IgD-negative memory B cell (primary cell): Measurements from ENCODE around the gene SLC46A3. TPM values are rescaled to one million over a fixed set of nuclear protein-coding genes. Genes with fewer than 3 reads are reported as not detected.
"Not testable (repeated sequence)": the region's sequence is repeated elsewhere in the genome, so short reads cannot be mapped to it uniquely, and the experiment has no call there.

Experiments used
- H3K27ac Mint-ChIP-seq, 3 donors: one replicate each; pipeline ENCODE4 v1.8.0; 2020 to 2022; ENCODE audit warnings: mild to moderate bottlenecking in 3 of 3, mixed read lengths in 3 of 3, moderate library complexity in 1 of 3
- H3K27me3 Mint-ChIP-seq: one replicate; pipeline ENCODE4 v1.8.0; 2021; ENCODE audit warnings: mixed read lengths
- H3K36me3 Mint-ChIP-seq: one replicate; pipeline ENCODE4 v1.8.0; 2020; ENCODE audit warnings: mild to moderate bottlenecking, mixed read lengths
- H3K4me1 Mint-ChIP-seq, 3 donors: one replicate each; pipeline ENCODE4 v1.8.0; 2020 to 2022; ENCODE audit warnings: mixed read lengths in 3 of 3, mild to moderate bottlenecking in 1 of 3
- H3K4me3 Mint-ChIP-seq, 4 donors: one replicate each; pipeline ENCODE4 v1.8.0; 2020 to 2022; ENCODE audit warnings: mild to moderate bottlenecking in 4 of 4, mixed read lengths in 4 of 4, moderate library complexity in 3 of 4
- H3K9me3 Mint-ChIP-seq, 3 donors: one replicate each; pipeline ENCODE4 v1.8.0; 2020 to 2021; ENCODE audit warnings: mixed read lengths in 3 of 3, mild to moderate bottlenecking in 1 of 3
- polyA plus RNA-seq: library from polyadenylated mRNA; unstranded; fragments of 300-500 nt; fragmentation: Illumina TruSeq; gene quantifications from one replicate; pipeline ENCODE4 v1.2.3, GENCODE V29; 2021

The SLC46A3 gene
- polyA plus RNA-seq, 1 donor from 2014 or later = 18.0 TPM

GRCh38 chr13:28743499-28744083 lies 24.8 kb upstream of the SLC46A3 start:
- Mint-ChIP-seq H3K4me3 (no peak overlapping the region), H3K9me3 (no peaks in the 10 kb centered on the region), H3K27ac (no peak overlapping the region), H3K27me3 (peaks cover 2% of the 10 kb centered on the region), H3K4me1 (peaks cover 0 to 4% (median 2%) of the 10 kb centered on the region in 3 donors), H3K36me3 (no peaks in the 10 kb centered on the region)

- Mint-ChIP-seq H3K27me3 (peaks cover 2% of the 10 kb centered on the region), H3K4me1 (peaks cover 0 to 4% (median 2%) of the 10 kb centered on the region in 3 donors), H3K9me3 (no peaks in the 10 kb centered on the region), H3K4me3 (no peak overlapping the region), H3K27ac (no peak overlapping the region), H3K36me3 (no peaks in the 10 kb centered on the region)
Observed at GRCh38 chr13:28743020-28743419, 24.2 kb upstream of the SLC46A3 start.

- not testable (repeated sequence) for H3K27ac Mint-ChIP-seq, H3K27me3 Mint-ChIP-seq, H3K9me3 Mint-ChIP-seq, H3K4me1 Mint-ChIP-seq, H3K4me3 Mint-ChIP-seq, H3K36me3 Mint-ChIP-seq
Observed at GRCh38 chr13:28742445-28742844, 23.7 kb upstream of the SLC46A3 start.

- Mint-ChIP-seq H3K27me3 (peaks cover 1% of the 10 kb centered on the region), H3K27ac (no peak overlapping the region), H3K4me1 (peaks cover 0 to 4% (median 2%) of the 10 kb centered on the region in 3 donors), H3K9me3 (no peaks in the 10 kb centered on the region), H3K36me3 (no peaks in the 10 kb centered on the region), H3K4me3 (no peak overlapping the region)
Observed at GRCh38 chr13:28741084-28741491, 22.3 kb upstream of the SLC46A3 start.

GRCh38 chr13:28739376-28739775 lies 20.6 kb upstream of the SLC46A3 start:
- peaks cover 0 to 4% (median 0%) of the 10 kb centered on the region in 3 donors for H3K4me1 Mint-ChIP-seq
- no peaks in the 10 kb centered on the region for H3K9me3 Mint-ChIP-seq
- no peaks in the 10 kb centered on the region for H3K36me3 Mint-ChIP-seq
- H3K27me3 Mint-ChIP-seq = peaks cover 1% of the 10 kb centered on the region
- H3K27ac Mint-ChIP-seq = no peak overlapping the region
- no peak overlapping the region for H3K4me3 Mint-ChIP-seq

GRCh38 chr13:28735481-28736029 lies 16.8 kb upstream of the SLC46A3 start:
- Mint-ChIP-seq H3K27ac (no peak overlapping the region), H3K27me3 (peaks cover 9% of the 10 kb centered on the region), H3K4me3 (no peak overlapping the region), H3K36me3 (peaks cover 1% of the 10 kb centered on the region), H3K9me3 (no peaks in the 10 kb centered on the region), H3K4me1 (no peaks in the 10 kb centered on the region)

GRCh38 chr13:28734906-28735305 lies 16.1 kb upstream of the SLC46A3 start:
- Mint-ChIP-seq H3K27ac (no peak overlapping the region), H3K4me3 (no peak overlapping the region), H3K36me3 (peaks cover 1% of the 10 kb centered on the region), H3K4me1 (no peaks in the 10 kb centered on the region), H3K9me3 (no peaks in the 10 kb centered on the region), H3K27me3 (peaks cover 9% of the 10 kb centered on the region)

GRCh38 chr13:28730762-28731161 lies 12.0 kb upstream of the SLC46A3 start:
- Mint-ChIP-seq H3K9me3 (no peaks in the 10 kb centered on the region), H3K27me3 (peaks cover 12% of the 10 kb centered on the region), H3K27ac (no peak overlapping the region), H3K4me3 (no peak overlapping the region), H3K36me3 (peaks cover 1% of the 10 kb centered on the region), H3K4me1 (no peaks in the 10 kb centered on the region)

- Mint-ChIP-seq H3K4me3 (no peak overlapping the region), H3K27me3 (peaks cover 13% of the 10 kb centered on the region), H3K36me3 (peaks cover 1% of the 10 kb centered on the region), H3K4me1 (no peaks in the 10 kb centered on the region), H3K9me3 (no peaks in the 10 kb centered on the region), H3K27ac (no peak overlapping the region)
Observed at GRCh38 chr13:28729541-28729940, 10.8 kb upstream of the SLC46A3 start.

GRCh38 chr13:28728642-28729041 lies 9.9 kb upstream of the SLC46A3 start:
- no peak overlapping the region for H3K27ac Mint-ChIP-seq
- H3K9me3 Mint-ChIP-seq = no peaks in the 10 kb centered on the region
- H3K4me1 Mint-ChIP-seq = no peaks in the 10 kb centered on the region
- H3K27me3 Mint-ChIP-seq = peaks cover 13% of the 10 kb centered on the region
- peaks cover under 1% of the 10 kb centered on the region for H3K36me3 Mint-ChIP-seq
- H3K4me3 Mint-ChIP-seq = no peak overlapping the region

- no peaks in the 10 kb centered on the region for H3K36me3 Mint-ChIP-seq
- no peak overlapping the region for H3K27ac Mint-ChIP-seq
- peaks cover 6% of the 10 kb centered on the region for H3K27me3 Mint-ChIP-seq
- H3K4me3 Mint-ChIP-seq = no peak overlapping the region
- peaks cover 0 to under 1% (median 0%) of the 10 kb centered on the region in 3 donors for H3K4me1 Mint-ChIP-seq
- no peaks in the 10 kb centered on the region for H3K9me3 Mint-ChIP-seq
Observed at GRCh38 chr13:28725046-28725610, 6.4 kb upstream of the SLC46A3 start.

- Mint-ChIP-seq H3K9me3 (no peaks in the 10 kb centered on the region), H3K27me3 (peaks cover 3% of the 10 kb centered on the region), H3K27ac (no peak overlapping the region), H3K4me3 (no peak overlapping the region), H3K36me3 (peaks cover 2% of the 10 kb centered on the region), H3K4me1 (peaks cover 8% of the 10 kb centered on the region in 3 donors)
Observed at GRCh38 chr13:28723806-28724205, 5.0 kb upstream of the SLC46A3 start.

- Mint-ChIP-seq H3K4me1 (peaks cover 16 to 26% (median 17%) of the 10 kb centered on the region in 3 donors), H3K27me3 (no peaks in the 10 kb centered on the region), H3K36me3 (peaks cover 6% of the 10 kb centered on the region), H3K27ac (peak overlapping the region; percentile 67 to 97 (median 96)), H3K4me3 (peak overlapping the region; percentile 95 to 99 (median 98)), H3K9me3 (no peaks in the 10 kb centered on the region)
Observed at GRCh38 chr13:28719227-28720055, 671 bp upstream of the SLC46A3 start.

- Mint-ChIP-seq H3K27me3 (no peaks in the 10 kb centered on the region), H3K4me3 (peak overlapping the region; percentile 95 to 99 (median 98)), H3K27ac (peak overlapping the region; percentile 67 to 97 (median 96))
Observed at GRCh38 chr13:28718196-28718542, 601 bp downstream of the SLC46A3 start.

GRCh38 chr13:28717170-28717569 lies 1.6 kb downstream of the SLC46A3 start:
- peaks cover 6% of the 10 kb centered on the region for H3K36me3 Mint-ChIP-seq
- H3K4me3 Mint-ChIP-seq = peak overlapping the region; percentile 47 to 99 (median 98)
- H3K9me3 Mint-ChIP-seq = no peaks in the 10 kb centered on the region
- no peaks in the 10 kb centered on the region for H3K27me3 Mint-ChIP-seq
- H3K4me1 Mint-ChIP-seq = peaks cover 16 to 26% (median 17%) of the 10 kb centered on the region in 3 donors
- peak overlapping the region in 2 of 3 donors; percentile 1 to 97 for H3K27ac Mint-ChIP-seq

More at GRCh38 chr13:28718196-28718542, 601 bp downstream of the SLC46A3 start:
- Mint-ChIP-seq H3K36me3 (peaks cover 6% of the 10 kb centered on the region), H3K9me3 (no peaks in the 10 kb centered on the region), H3K4me1 (peaks cover 16 to 26% (median 17%) of the 10 kb centered on the region in 3 donors)
